HG02763 (cell line): Measurements from ENCODE around the gene GATB.
"Not testable (repeated sequence)": the region's sequence is repeated elsewhere in the genome, so short reads cannot be mapped to it uniquely, and the experiment has no call there.

Experiments
- ATAC-seq: cut with Tn5 transposase; IDR thresholded peaks from one replicate; pipeline ENCODE4 v1.9.1; 2021; ENCODE audit warnings: mild to moderate bottlenecking, moderate library complexity; ENCODE audit not compliant: unreplicated experiment

Gene GATB

DNA sequence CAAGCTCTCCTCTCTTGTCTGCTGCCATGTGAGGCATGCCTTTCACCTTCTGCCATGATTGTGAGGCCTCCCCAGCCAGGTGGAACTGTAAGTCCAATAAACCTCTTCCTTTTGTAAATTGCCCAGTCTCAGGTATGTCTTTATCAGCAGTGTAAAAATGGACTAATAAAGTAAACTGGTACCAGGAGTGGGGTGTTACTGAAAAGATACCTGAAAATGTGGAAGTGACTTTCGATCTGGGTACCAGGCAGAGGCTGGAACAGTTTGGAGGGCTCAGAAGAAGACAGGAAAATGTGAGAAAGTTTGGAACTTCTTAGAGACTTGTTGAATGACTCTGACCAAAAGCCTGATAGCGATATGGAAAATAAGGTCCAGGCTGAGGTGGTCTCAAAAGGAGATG lies 24.0 kb downstream of the GATB start:
- not testable (repeated sequence) for ATAC-seq

- ATAC-seq: no peak
These were observed 24.4 kb downstream of the GATB start for GRCh38 chr4:151736361-151736760.

DNA sequence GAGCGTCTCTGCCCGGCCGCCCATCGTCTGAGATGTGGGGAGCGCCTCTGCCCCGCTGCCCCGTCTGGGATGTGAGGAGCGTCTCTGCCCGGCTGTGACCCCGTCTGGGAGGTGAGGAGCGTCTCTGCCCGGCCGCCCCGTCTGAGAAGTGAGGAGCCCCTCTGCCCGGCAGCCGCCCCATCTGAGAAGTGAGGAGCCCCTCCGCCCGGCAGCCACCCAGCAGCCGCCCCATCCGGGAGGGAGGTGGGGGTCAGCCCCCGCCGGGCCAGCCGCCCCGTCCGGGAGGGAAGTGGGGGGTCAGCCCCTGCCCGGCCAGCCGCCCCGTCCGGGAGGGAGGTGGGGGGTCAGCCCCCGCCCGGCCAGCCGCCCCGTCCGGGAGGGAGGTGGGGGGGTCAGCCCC lies 29.1 kb downstream of the GATB start:
- not testable (repeated sequence) for ATAC-seq

GRCh38 chr4:151729731-151730559 lies 30.9 kb downstream of the GATB start:
- no peak for ATAC-seq

DNA sequence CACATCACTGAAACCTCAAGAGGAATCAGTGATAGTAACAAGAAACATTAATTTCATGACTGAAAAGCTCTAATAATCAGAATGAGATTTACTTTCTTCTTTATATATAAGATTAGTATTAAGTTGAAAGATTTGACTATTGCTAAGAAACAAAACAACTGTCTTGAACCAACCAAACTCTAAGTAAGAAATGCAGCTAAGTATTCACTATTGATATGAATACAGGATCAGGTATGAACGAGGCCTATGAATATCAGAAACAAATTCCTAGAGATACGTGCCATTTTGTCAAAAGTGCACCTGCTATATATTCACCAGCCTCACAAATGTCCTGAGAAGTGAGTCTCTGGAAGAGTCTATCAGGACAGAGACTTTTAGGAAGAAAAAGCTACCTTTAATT lies 32.1 kb downstream of the GATB start:
- ATAC-seq: no peak

DNA sequence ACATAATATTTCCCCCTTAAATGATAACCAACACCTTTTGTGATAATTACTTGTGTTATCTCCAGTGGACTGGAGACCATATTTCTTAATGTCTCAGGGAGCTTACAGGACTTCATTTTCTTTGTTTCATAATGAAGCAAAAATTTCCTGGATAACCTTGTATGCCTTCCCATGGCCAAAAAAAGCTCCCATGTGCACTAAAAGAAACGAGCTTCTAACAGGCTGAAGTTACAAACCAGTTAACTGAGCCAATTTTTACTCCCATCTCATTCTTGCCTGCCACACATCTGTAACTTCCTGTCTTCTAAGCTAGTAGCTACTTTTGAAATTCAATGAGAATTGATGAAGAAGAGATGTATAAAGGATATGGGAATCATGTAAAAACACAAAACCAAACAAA lies 32.8 kb downstream of the GATB start:
- ATAC-seq: no peak

DNA sequence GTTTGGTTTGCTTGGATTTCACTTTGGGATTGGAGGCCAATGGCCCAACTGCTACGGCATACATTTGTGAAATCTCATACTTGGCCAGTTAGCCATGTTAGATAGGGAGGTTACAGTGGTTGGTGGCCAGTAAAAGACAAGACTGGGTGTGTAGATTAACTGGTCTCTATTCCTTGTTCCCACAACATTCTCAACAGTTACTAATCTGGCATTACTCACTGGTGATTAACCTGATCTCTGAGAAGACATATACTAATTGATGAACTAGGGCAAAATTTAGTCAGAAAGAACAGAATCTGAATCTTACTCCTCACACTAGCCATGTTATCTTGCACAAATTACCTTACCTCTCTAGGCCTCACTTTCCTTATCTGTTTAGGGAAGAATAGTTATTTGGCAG lies 33.4 kb downstream of the GATB start:
- ATAC-seq: no peak

GRCh38 chr4:151725087-151725486 lies 35.7 kb downstream of the GATB start:
- no peak for ATAC-seq

DNA sequence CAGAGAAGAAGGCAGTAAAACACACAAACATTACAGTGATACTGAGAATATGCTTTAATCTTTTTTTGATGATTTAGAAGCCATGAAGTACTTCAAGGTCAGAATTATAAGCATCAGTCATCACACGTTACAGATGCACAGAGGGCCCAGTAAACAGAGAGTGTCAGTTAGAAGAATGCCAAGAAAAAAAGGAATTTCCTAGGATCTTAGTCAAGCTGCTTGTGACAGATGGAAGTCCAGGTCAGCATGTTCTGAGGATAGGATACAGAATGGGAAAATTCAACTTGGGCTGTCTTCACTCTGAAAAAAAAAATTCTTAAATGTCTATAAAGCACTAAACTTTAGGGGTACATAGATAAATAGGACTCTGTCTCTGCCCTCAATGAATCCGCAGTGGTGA lies 38.9 kb downstream of the GATB start:
- ATAC-seq: no peak

- no peak for ATAC-seq
These were observed 39.3 kb downstream of the GATB start for GRCh38 chr4:151721466-151721865.

DNA sequence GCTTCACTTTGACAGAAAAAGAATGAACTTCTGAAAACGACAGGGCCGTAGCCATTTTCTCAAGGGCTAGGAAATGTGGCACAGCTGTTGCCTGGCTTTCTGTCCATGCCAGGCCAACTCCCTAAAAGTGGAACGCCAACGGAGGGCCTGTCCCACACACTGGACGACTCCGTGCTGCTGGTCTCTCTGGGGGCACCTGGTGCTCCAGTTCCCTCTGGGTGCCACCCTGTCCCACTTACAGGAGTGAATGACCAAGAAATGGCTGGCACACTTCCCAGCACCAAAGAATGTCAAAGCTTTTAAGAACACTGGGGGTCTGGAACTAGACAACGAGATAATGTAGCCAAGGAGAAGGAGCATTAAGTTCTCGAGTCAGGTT lies 40.9 kb downstream of the GATB start:
- ATAC-seq: no peak

DNA sequence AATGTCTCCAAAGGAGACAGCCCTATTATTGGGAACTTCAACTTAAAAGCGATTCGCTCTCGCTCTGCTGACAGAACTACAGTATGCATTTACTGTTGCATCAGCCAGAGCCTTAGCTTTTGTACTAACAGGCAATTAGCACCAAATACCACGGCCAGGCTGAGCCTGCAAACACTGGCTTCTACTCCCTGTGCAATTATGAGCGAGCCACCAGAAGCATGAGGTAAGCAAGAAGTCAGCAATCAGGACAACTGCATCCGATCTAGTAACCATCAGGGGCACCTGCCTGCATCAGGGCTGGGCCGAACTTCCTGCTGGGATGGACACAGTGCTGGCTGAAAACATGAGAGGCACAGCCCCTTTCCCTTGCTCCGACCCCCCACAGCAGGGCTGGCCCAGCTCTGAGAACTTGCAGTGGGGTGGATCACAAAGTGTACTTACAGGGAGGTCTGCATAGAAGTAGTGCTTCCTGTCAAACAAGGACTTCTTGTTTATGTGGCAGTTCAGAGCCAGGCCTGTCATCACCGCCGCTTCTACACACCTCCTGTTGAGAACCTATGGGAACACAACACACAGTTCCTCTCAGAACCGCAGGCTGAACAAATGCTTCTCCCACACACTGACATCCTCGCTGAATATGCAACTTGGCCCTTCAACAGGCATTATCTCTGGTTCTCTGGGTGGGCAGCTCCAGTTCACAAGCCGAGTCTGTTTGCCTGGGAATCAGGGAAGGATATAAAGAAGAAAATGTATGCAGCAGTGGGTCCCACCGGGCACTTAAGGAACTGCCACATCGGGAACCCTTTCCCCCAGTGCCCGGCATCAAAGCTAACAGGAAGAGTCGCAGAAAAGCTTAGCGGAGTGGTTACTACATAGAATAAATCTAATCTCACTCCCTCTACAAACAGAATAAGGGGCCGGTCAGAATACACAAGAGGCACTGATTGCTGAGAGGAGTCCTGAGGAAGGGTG lies 41.5 kb downstream of the GATB start:
- ATAC-seq: no peak

- no peak for ATAC-seq
These were observed 42.7 kb downstream of the GATB start for GRCh38 chr4:151717909-151718628.

DNA sequence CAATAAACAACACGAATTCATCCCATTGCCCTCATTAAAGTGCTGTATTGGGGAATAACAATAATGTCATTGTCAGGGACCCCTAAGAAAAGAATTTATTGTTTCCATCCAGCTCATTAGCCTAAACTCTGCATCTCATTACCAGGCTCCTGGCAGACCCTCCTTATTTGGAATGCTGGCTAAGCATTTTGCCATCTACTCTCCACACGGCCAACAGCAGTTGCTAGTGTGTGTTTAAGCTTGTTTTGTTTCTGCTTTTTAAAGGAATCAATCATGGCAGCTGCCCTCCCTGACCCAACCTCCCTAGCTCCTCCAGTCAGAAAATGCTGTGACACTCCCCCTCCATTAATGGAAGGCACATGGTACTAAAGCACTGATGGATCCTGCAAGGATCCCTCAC lies 43.5 kb downstream of the GATB start:
- no peak for ATAC-seq

DNA sequence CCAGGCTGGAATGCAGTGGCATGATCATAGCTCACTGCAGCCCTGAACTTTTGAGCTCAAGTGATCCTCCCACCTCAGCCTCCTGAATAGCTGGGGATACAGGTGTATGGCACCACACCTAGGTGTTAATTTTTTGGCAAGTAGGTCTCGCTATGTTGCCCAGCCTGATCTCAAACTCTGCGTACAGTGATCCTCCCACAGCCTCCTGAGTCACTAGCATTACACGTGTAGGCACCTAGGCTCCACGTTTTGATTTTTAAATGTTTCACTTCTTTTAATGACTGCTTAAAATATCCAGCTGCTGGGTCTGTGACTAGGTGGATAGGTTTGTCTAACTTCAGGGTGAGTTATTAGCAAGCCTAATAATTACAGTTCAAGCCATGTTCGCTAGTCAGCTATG lies 44.5 kb downstream of the GATB start:
- ATAC-seq: no peak

DNA sequence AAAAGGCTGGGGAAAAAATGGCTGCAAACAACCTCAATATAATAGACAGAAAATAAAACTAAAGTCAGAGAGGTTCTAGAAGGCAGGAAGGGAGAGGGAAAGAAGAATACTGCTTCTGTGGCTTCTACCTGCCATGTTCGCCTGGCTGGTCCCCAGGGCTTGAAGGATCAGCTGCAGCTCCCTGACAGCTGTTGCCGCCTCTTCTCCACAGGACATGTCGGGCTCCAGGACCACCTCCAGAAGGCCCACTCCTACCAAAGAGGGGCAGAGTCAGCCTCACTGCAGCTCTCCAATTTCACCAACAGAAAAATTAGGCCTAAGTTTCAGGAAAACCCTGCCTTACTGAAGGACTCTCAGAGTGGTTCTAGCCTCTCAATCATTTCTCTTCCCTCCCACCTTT lies 44.9 kb downstream of the GATB start:
- ATAC-seq: no peak

DNA sequence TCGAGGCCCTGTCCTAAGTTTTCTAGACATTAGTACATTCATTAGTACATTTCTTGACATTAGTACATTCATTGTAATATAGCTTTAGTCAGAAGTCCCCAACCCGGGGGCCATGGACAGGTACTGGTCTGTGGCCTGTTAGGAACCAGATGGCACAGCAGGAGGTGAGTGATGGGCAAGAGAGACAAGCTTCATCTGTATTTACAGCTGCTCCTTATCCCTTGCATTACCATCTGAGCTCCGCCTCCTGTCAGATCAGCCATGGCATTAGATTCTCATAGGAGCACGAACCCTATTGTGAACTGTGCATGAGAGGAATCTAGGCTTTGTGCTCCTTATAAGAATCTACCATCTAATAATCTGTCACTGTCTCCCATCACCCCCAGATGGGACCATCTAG lies 48.0 kb downstream of the GATB start:
- no peak for ATAC-seq

DNA sequence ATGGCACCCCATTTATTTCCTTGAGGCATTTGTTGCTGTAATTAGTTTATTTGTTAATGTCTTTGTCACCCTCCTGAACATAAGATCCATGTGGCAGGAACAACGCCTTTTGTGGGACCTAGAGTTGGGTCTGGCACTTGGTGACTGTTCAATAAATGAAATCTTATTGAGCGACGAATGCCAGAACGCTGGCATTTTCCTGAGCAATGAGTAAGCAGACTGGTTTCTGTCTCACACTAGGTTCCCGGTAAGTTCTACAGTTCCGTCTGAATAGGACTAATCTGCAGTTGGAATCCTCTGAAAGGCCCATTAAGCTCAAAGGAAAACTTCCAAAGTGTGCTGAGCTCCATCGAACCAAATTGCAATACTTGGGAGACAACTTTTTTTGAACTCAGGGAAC lies 49.2 kb downstream of the GATB start:
- no peak for ATAC-seq

DNA sequence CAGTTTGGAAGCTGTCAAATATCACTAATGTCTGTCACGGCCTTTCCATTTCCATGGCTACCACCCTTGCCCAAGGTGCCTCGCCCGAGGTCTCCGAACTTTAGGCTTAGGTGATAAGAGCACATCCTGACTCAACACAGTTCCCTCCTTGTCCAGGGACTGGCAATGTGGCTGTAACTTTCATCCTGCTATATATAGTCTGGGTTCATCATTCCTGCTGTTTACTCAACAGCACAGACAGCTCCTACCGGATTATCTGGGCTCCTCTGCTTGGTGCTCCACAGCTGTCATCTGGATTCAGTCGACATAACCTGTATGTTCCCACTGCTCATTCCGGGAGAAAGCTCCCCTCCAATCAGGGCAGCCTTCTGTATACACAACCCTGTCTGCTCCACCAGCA lies 51.2 kb downstream of the GATB start:
- ATAC-seq: no peak

GRCh38 chr4:151709071-151709470 lies 51.7 kb downstream of the GATB start:
- no peak for ATAC-seq

GRCh38 chr4:151708100-151708499 lies 52.7 kb downstream of the GATB start:
- ATAC-seq: no peak
